Common myeloid progenitor, CD34-positive (primary cell): ENCODE measurements around the gene HDAC4.

ENCODE experiments used
- CTCF ChIA-PET: fragments of 350-600 bp; sonication (Branson Sonifier 250); formaldehyde crosslinking; loops from one replicate; lab custom pipeline; 2021; ENCODE audit warnings: antibody characterized with exemption; lab: Charles Lee
- POLR2A ChIA-PET: fragments of 350-600 bp; sonication (Branson Sonifier 250); formaldehyde crosslinking; loops from one replicate; lab custom pipeline; 2021; ENCODE audit warnings: antibody characterized with exemption; lab: Charles Lee
- DNase-seq, 3 donors: peaks; one replicate each; pipeline versions ENCODE4 v3.0.0 to v3.0.0-alpha.2; 2013
- H3K27ac ChIP-seq, 2 experiments: 1 replicate in 1 of 2; 2 replicates in 1 of 2; pipeline ENCODE4 v1.7.0; 2013; ENCODE audit warnings: inconsistent platforms in 2 of 2, low read length in 2 of 2, mild to moderate bottlenecking in 2 of 2, low read depth in 1 of 2, moderate library complexity in 1 of 2; ENCODE audit not compliant: severe bottlenecking in 2 of 2, insufficient read depth in 1 of 2, poor library complexity in 1 of 2
- H3K27me3 ChIP-seq, 5 experiments: replicated peaks in 2 of 5; 1 replicate in 3 of 5; 2 replicates in 2 of 5; pipeline versions ENCODE4 v1.6.1 to v1.7.0; 2013; ENCODE audit warnings: low read length in 4 of 5, mild to moderate bottlenecking in 2 of 5, moderate library complexity in 2 of 5, inconsistent platforms in 1 of 5; ENCODE audit not compliant: insufficient read depth in 5 of 5, control insufficient read depth in 4 of 5
- H3K36me3 ChIP-seq, 4 experiments: 1 replicate in 2 of 4; 2 replicates in 2 of 4; pipeline versions ENCODE4 v1.6.1 to v1.7.0; 2013; ENCODE audit warnings: low read length in 3 of 4, control low read depth in 1 of 4, mild to moderate bottlenecking in 1 of 4; ENCODE audit not compliant: control insufficient read depth in 4 of 4, insufficient read depth in 4 of 4
- H3K4me1 ChIP-seq, 4 experiments: 1 replicate in 3 of 4; 2 replicates in 1 of 4; pipeline versions ENCODE4 v1.6.1 to v1.7.1; 2013; ENCODE audit warnings: low read length in 3 of 4, mild to moderate bottlenecking in 3 of 4, control low read depth in 1 of 4, inconsistent platforms in 1 of 4, moderate library complexity in 1 of 4; ENCODE audit not compliant: control insufficient read depth in 4 of 4, insufficient read depth in 4 of 4; ENCODE audit errors: control extremely low read depth in 1 of 4
- H3K4me3 ChIP-seq, 7 experiments: 1 replicate in 4 of 7; 2 replicates in 3 of 7; pipeline versions ENCODE4 v1.5.1 to v1.7.0; 2013; ENCODE audit warnings: mild to moderate bottlenecking in 7 of 7, low read length in 6 of 7, moderate library complexity in 6 of 7, inconsistent platforms in 2 of 7, low read depth in 2 of 7, control low read depth in 1 of 7; ENCODE audit not compliant: insufficient read depth in 4 of 7, control insufficient read depth in 1 of 7; ENCODE audit errors: extremely low read depth in 1 of 7
- H3K9me3 ChIP-seq, 5 experiments: 1 replicate in 4 of 5; 2 replicates in 1 of 5; pipeline versions ENCODE4 v1.6.1 to v1.7.1; 2013; ENCODE audit warnings: low read length in 4 of 5, mild to moderate bottlenecking in 2 of 5, inconsistent platforms in 1 of 5, low read depth in 1 of 5, moderate library complexity in 1 of 5; ENCODE audit not compliant: control insufficient read depth in 4 of 5, insufficient read depth in 2 of 5; ENCODE audit errors: control extremely low read depth in 1 of 5
- WGBS: methylation state at CpG from one replicate; pipeline ENCODE4 v1.1.5; 2013; ENCODE audit not compliant: insufficient coverage; 5-methylcytosine and 5-hydroxymethylcytosine counted together

Gene HDAC4

DNA sequence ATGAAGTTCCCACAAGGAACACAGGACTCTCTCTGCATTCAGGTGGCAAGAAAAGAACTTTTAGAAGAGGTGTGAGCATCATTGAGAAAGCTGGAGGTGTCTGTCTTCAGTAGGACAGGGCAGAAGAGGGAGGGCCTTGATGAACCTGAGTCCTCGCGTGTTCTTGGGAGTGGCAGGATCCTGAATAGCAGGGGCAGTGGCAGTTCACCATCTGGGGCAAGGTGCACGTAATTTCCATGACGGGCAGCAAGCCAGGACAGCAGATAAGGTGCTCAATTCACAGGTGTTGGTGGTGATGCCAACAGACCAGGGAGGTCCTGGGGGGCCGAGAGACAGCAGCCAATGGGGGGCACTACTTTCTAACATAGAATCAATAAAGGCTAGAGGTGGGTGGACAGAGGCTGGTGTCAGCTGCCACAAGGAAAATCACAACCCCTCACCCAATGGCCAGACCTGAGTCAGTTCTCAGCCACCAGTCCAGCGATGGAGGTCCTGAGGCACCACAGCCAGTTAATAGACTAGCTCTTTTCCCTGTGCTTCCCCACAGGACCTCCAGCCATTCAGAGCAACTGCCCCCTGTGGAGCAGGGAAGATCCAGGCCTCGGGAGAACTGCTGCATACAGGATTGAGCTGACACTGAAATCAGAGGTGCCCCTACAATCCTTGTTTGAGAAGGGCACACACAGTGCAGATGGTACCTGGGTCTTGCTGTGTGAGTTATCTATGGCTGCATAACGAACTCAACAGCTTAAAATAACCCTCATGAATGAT lies 10.9 kb upstream of the HDAC4 start:
- ChIA-PET POLR2A (no interaction called here), CTCF (no interaction called here)
- WGBS: 72% methylated on average over 4 of the region's 8 CpGs

GRCh38 chr2:239411117-239411516 lies 10.3 kb upstream of the HDAC4 start:
- H3K36me3 ChIP-seq: no peaks in the 10 kb centered on the region
- POLR2A ChIA-PET: no interaction called here
- DNase-seq: no peak
- 98% methylated on average over 5 of the region's 5 CpGs for WGBS
- H3K4me1 ChIP-seq: peaks cover 0 to 9% (median 6%) of the 10 kb centered on the region in 4 experiments
- H3K4me3 ChIP-seq: no peak overlapping the region
- H3K9me3 ChIP-seq: peaks cover 0 to 11% (median 4%) of the 10 kb centered on the region in 5 experiments
- CTCF ChIA-PET: no interaction called here
- no peak overlapping the region for H3K27ac ChIP-seq
- no peaks in the 10 kb centered on the region for H3K27me3 ChIP-seq

More for the DNA sequence above, 10.9 kb upstream of the HDAC4 start:
- Histone ChIP-seq H3K4me1 (peaks cover 0 to 9% (median 6%) of the 10 kb centered on the region in 4 experiments), H3K36me3 (no peaks in the 10 kb centered on the region), H3K4me3 (no peak overlapping the region), H3K9me3 (peaks cover 0 to 11% (median 4%) of the 10 kb centered on the region in 5 experiments), H3K27ac (no peak overlapping the region), H3K27me3 (no peaks in the 10 kb centered on the region)
- no peak for DNase-seq

- WGBS: 100% methylated on average over 2 of the region's 6 CpGs
- CTCF ChIA-PET: no interaction called here
- DNase-seq: no peak
Observed at GRCh38 chr2:239409976-239410375, 9.2 kb upstream of the HDAC4 start.

DNA sequence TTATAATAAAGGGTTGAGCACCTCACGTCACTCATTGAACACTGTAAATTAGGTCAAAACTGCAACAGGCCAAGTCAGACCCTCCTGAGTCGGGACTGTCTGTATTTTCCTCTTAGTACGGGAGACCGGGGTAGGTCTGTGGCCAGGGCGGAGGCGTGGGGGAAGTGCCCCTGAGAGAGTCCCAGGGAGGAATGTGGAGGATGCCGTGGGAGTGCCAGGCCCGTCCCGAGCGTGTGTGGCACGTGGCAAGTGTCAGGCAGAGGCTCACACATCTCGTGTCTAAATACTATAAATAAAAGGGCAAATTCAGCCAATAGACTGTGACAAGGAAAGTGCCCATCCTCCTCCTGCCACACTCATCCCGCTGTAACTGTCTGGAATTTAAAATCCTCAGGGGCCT lies 6.3 kb upstream of the HDAC4 start:
- H3K27me3 ChIP-seq: no peaks in the 10 kb centered on the region
- 98% methylated on average over 9 of the region's 13 CpGs for WGBS
- no peak for DNase-seq
- H3K4me1 ChIP-seq: peaks cover 2 to 6% (median 5%) of the 10 kb centered on the region in 4 experiments
- no peak overlapping the region for H3K27ac ChIP-seq
- ChIA-PET POLR2A (no interaction called here), CTCF (no interaction called here)
- H3K4me3 ChIP-seq: no peak overlapping the region
- H3K36me3 ChIP-seq: no peaks in the 10 kb centered on the region
- peaks cover 0 to 4% (median 0%) of the 10 kb centered on the region in 5 experiments for H3K9me3 ChIP-seq

More at GRCh38 chr2:239409976-239410375, 9.2 kb upstream of the HDAC4 start:
- Histone ChIP-seq H3K27ac (no peak overlapping the region), H3K36me3 (no peaks in the 10 kb centered on the region), H3K4me3 (no peak overlapping the region), H3K9me3 (peaks cover 0 to 11% (median 4%) of the 10 kb centered on the region in 5 experiments), H3K27me3 (no peaks in the 10 kb centered on the region), H3K4me1 (peaks cover 0 to 9% (median 6%) of the 10 kb centered on the region in 4 experiments)
- POLR2A ChIA-PET: no interaction called here

DNA sequence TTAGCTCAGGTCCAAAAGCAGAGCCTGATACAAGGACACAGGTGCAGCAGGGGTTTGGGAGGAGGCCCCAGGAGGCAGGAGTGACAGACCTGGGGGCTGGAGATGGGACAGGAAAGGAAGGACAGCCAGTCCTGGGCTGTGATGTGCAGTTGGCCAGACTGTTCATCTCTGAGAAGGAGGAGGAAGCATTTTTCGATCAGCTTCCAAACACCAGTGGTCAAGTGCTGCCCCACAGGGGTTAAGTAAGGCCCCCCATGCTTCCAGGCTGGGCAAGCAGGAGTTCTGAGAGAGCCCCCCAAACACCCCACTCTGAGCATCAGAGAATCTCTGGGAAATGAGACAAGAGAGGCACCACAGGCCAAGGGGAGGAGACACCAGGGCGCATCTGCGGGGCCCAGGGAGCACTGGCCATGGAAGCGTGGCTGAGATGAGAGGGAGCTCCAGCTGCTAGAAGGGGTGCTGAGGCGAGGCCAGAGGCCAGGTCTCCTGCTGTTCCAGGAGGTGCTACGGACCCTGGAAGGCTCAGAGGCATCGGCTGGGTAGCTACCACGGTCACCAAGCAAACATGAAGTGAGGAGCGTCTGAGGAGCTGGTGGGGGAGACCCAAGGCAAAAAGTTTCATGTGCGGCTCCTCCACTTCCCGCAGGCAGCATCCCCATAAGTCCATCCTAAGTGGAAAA lies 5.6 kb upstream of the HDAC4 start:
- no peak for DNase-seq
- ChIA-PET POLR2A (no interaction called here), CTCF (no interaction called here)
- H3K9me3 ChIP-seq: peaks cover 0 to 4% (median 0%) of the 10 kb centered on the region in 5 experiments
- H3K4me3 ChIP-seq: no peak overlapping the region
- H3K36me3 ChIP-seq: no peaks in the 10 kb centered on the region
- WGBS: 99% methylated on average over 11 of the region's 11 CpGs
- no peaks in the 10 kb centered on the region for H3K27me3 ChIP-seq
- no peak overlapping the region for H3K27ac ChIP-seq
- peaks cover 4 to 11% (median 7%) of the 10 kb centered on the region in 4 experiments for H3K4me1 ChIP-seq

GRCh38 chr2:239405071-239405470 lies 4.3 kb upstream of the HDAC4 start:
- ChIA-PET CTCF (no interaction called here), POLR2A (no interaction called here)
- DNase-seq: no peak
- H3K9me3 ChIP-seq: peaks cover 0 to 3% (median 0%) of the 10 kb centered on the region in 5 experiments
- no peaks in the 10 kb centered on the region for H3K36me3 ChIP-seq
- H3K27me3 ChIP-seq: no peaks in the 10 kb centered on the region
- H3K4me3 ChIP-seq: no peak overlapping the region
- 90% methylated on average over 3 of the region's 6 CpGs for WGBS
- H3K4me1 ChIP-seq: peaks cover 4 to 11% (median 7%) of the 10 kb centered on the region in 4 experiments
- no peak overlapping the region for H3K27ac ChIP-seq

DNA sequence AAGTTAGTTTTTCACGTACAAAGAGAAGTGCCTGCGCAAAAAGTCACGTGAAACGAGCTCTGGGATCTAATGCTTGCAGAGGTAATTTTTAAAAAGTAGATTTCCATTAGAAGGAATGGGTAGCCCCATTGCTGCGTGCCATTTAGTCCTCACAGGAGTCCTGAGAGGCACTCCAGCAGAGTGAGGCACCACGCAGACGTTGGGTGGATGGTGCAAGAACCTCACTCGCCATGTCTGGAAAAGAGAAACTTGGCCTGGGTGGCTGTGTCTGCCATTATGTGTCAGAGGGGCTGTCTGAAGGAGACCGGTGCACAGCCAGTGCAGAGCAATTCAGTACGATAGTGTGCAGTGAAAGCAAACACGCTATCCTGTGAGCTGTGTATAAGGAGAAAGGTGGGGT lies 1.8 kb upstream of the HDAC4 start:
- no peak overlapping the region for H3K27ac ChIP-seq
- no peaks in the 10 kb centered on the region for H3K27me3 ChIP-seq
- no peaks in the 10 kb centered on the region for H3K36me3 ChIP-seq
- no peaks in the 10 kb centered on the region for H3K9me3 ChIP-seq
- CTCF ChIA-PET: no interaction called here
- POLR2A ChIA-PET: no interaction called here
- DNase-seq: no peak
- no peak overlapping the region for H3K4me3 ChIP-seq
- 98% methylated on average over 11 of the region's 11 CpGs for WGBS
- peaks cover 10 to 24% (median 20%) of the 10 kb centered on the region in 4 experiments for H3K4me1 ChIP-seq
